PC-9 (cell line): ENCODE results near the gene SBF2. TPM values are rescaled to one million over a fixed set of nuclear protein-coding genes. Genes with fewer than 3 reads are reported as not detected.

Experiments used
- BruUV-seq: library from RNA; stranded (reverse); fragments of 400-500 nt; replicated peaks from 2 replicates; lab custom pipeline; 2021; lab: Mats Ljungman, UMichigan
- CTCF ChIA-PET: fragments of 300-600 bp; sonication (Branson Sonifier 250); formaldehyde crosslinking; loops from one replicate; lab custom pipeline; 2022; ENCODE audit warnings: antibody characterized with exemption; lab: Charles Lee
- POLR2A ChIA-PET: fragments of 300-600 bp; sonication (Branson Sonifier 250); formaldehyde crosslinking; loops from one replicate; lab custom pipeline; 2022; ENCODE audit warnings: antibody characterized with exemption; ENCODE audit not compliant: unreplicated experiment; lab: Charles Lee
- DNase-seq, 2 experiments: peaks; one replicate each; pipeline versions ENCODE4 v3.0.0 to v3.0.0-alpha.2; 2015 to 2022; ENCODE audit warnings: mixed read lengths in 1 of 2
- H2AFZ ChIP-seq: fragments of 200-600 bp; sonication (generic); 2 replicates; pipeline ENCODE4 v1.8.1; 2017; ENCODE audit warnings: antibody characterized with exemption
- H3F3A ChIP-seq: fragments of 200-600 bp; sonication (generic); 2 replicates; pipeline ENCODE4 v1.8.1; 2017; ENCODE audit warnings: antibody characterized with exemption, mild to moderate bottlenecking, low read depth; ENCODE audit not compliant: insufficient read depth
- H3K27ac ChIP-seq: fragments of 200-600 bp; sonication (generic); 2 replicates; pipeline ENCODE4 v1.6.1; 2016; ENCODE audit warnings: mixed run types
- H3K27me3 ChIP-seq: fragments of 200-600 bp; sonication (generic); 2 replicates; pipeline ENCODE4 v1.6.1; 2016; ENCODE audit warnings: low read depth, mixed run types; ENCODE audit not compliant: insufficient read depth
- H3K36me3 ChIP-seq: fragments of 200-600 bp; sonication (generic); 2 replicates; pipeline ENCODE4 v1.6.1; 2016; ENCODE audit warnings: low read depth, mixed run types
- H3K4me1 ChIP-seq: fragments of 200-600 bp; sonication (generic); replicated peaks from 2 replicates; pipeline ENCODE4 v1.6.1; 2016; ENCODE audit warnings: mixed run types; ENCODE audit not compliant: insufficient read depth
- H3K4me2 ChIP-seq: fragments of 200-600 bp; sonication (generic); 2 replicates; pipeline ENCODE4 v1.6.1; 2017; ENCODE audit warnings: mixed run types
- H3K4me3 ChIP-seq: fragments of 200-600 bp; sonication (generic); 2 replicates; pipeline ENCODE4 v1.6.1; 2016; ENCODE audit warnings: mixed run types
- H3K79me2 ChIP-seq: fragments of 200-600 bp; sonication (generic); 2 replicates; pipeline ENCODE4 v1.6.1; 2017; ENCODE audit warnings: low read depth, mixed run types
- H3K9me2 ChIP-seq: fragments of 200-600 bp; sonication (generic); 2 replicates; pipeline ENCODE4 v1.8.1; 2017; ENCODE audit warnings: mild to moderate bottlenecking; ENCODE audit not compliant: insufficient read depth
- H3K9me3 ChIP-seq: fragments of 200-600 bp; sonication (generic); 2 replicates; pipeline ENCODE4 v1.8.1; 2016; ENCODE audit warnings: low read depth; ENCODE audit not compliant: insufficient read depth
- H4K20me1 ChIP-seq: fragments of 200-600 bp; sonication (generic); 2 replicates; pipeline ENCODE4 v1.8.1; 2017; ENCODE audit not compliant: insufficient read depth
- CTCF ChIP-seq: fragments of 200-600 bp; sonication (generic); conservative IDR thresholded peaks from 2 replicates; pipeline ENCODE4 v1.6.1; 2017; ENCODE audit warnings: mixed run types, antibody characterized with exemption, mild to moderate bottlenecking, moderate library complexity
- EZH2 ChIP-seq: fragments of 200-600 bp; sonication (generic); IDR thresholded peaks from 2 replicates; pipeline ENCODE4 v1.8.0; 2017; ENCODE audit warnings: antibody characterized with exemption, low read depth
- intact Hi-C: fragments of 100-400 bp; cut with micrococcal nuclease; formaldehyde crosslinking; loops from one replicate; pipeline ENCODE4 v1.10.0; 2022; ENCODE audit not compliant: unreplicated experiment
- total RNA-seq: library from RNA; stranded (reverse); gene quantifications from 2 replicates; pipeline ENCODE4 v1.2.3, GENCODE V29; 2021

SBF2 gene
- total RNA-seq, 1 experiment from 2014 or later, result 18.6 TPM

- Histone ChIP-seq H3K9me2 (no peaks in the 10 kb centered on the region), H3K4me3 (0 out of 2 replicates have a peak overlapping the region, but pooled peaks have one; percentile 18), H4K20me1 (no peaks in the 10 kb centered on the region), H3K36me3 (no peaks in the 10 kb centered on the region), H3K27me3 (no peaks in the 10 kb centered on the region), H3K27ac (peak overlapping the region; percentile 77), H2AFZ (no peak overlapping the region), H3K4me1 (peaks cover 32% of the 10 kb centered on the region), H3F3A (peaks cover 28% of the 10 kb centered on the region), H3K9me3 (no peaks in the 10 kb centered on the region), H3K4me2 (peak overlapping the region; percentile 64), H3K79me2 (no peaks in the 10 kb centered on the region)
- ChIA-PET CTCF (no interaction called here), POLR2A (no interaction called here)
- no TSS peak for BruUV-seq
- peak in 1 of 2 experiments; percentile 40 for DNase-seq
- TF ChIP-seq CTCF (no peak), EZH2 (no peak)
- intact Hi-C loops, result no loop called here
Measured at GRCh38 chr11:9838229-9838628, 455.8 kb downstream of the SBF2 start.

- Histone ChIP-seq H3K27me3 (no peaks in the 10 kb centered on the region), H3F3A (peaks cover 18% of the 10 kb centered on the region), H3K4me1 (peaks cover 20% of the 10 kb centered on the region), H3K9me2 (no peaks in the 10 kb centered on the region), H3K79me2 (no peaks in the 10 kb centered on the region), H3K9me3 (no peaks in the 10 kb centered on the region), H2AFZ (no peak overlapping the region), H3K27ac (no peak overlapping the region), H3K36me3 (no peaks in the 10 kb centered on the region), H3K4me3 (no peak overlapping the region), H3K4me2 (no peak overlapping the region), H4K20me1 (no peaks in the 10 kb centered on the region)
- intact Hi-C loops, result no loop called here
- no peak for TF ChIP-seq CTCF
- no peak for TF ChIP-seq EZH2
- no peak for DNase-seq
- POLR2A ChIA-PET, result no interaction called here
- CTCF ChIA-PET, result no interaction called here
- no TSS peak for BruUV-seq
Measured at GRCh38 chr11:9834291-9834690, 459.7 kb downstream of the SBF2 start.

DNA sequence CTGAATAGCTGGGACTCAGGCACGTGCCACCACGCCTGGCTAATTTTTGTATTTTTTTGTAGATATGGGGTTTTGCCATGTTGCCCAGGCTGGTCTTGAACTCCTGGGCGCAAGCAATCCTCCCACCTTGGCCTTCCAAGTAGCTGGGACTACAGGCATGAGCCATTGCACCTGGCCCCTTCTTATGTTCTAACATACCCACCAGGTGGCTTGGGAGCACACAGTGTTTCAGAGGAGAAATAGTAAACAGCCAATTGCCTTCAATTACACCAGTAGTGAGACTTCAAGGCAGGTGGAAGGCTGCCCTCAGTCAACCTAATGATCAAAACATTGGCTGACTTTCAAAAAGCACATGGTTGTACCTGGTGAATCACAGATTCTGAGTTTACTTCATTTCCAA, 462.9 kb downstream of the SBF2 start:
- no peaks in the 10 kb centered on the region for H3K9me3 ChIP-seq
- no peak overlapping the region for H2AFZ ChIP-seq
- no peaks in the 10 kb centered on the region for H3K36me3 ChIP-seq
- no peak for DNase-seq
- no peak overlapping the region for H3K4me3 ChIP-seq
- no peaks in the 10 kb centered on the region for H3F3A ChIP-seq
- no peaks in the 10 kb centered on the region for H3K79me2 ChIP-seq
- H3K27ac ChIP-seq, result no peak overlapping the region
- ChIA-PET CTCF (no interaction called here), POLR2A (no interaction called here)
- TF ChIP-seq CTCF (no peak), EZH2 (no peak)
- no peaks in the 10 kb centered on the region for H3K9me2 ChIP-seq
- H3K27me3 ChIP-seq, result no peaks in the 10 kb centered on the region
- no TSS peak for BruUV-seq
- H3K4me1 ChIP-seq, result no peaks in the 10 kb centered on the region
- H4K20me1 ChIP-seq, result no peaks in the 10 kb centered on the region
- H3K4me2 ChIP-seq, result no peak overlapping the region
- intact Hi-C loops, result no loop called here
